Mesothelial cell of epicardium (in vitro differentiated cells): ENCODE measurements around the gene IGF1R. TPM values are rescaled to one million over a fixed set of nuclear protein-coding genes. Genes with fewer than 3 reads are reported as not detected.
A peak's percentile ranks its signal among the peaks of the same experiment; 100 is the strongest.
"Not testable (repeated sequence)": the region's sequence is repeated elsewhere in the genome, so short reads cannot be mapped to it uniquely, and the experiment has no call there.

ENCODE experiments used
- DNase-seq, 2 experiments: peaks; one replicate each; pipeline ENCODE4 v3.0.0; 2021; ENCODE audit warnings: low spot score in 2 of 2; ENCODE audit not compliant: unreplicated experiment in 2 of 2
- H3K27ac Mint-ChIP-seq: 2 replicates; pipeline ENCODE4 v1.8.0; 2021; ENCODE audit warnings: mixed read lengths
- H3K27me3 Mint-ChIP-seq: 2 replicates; pipeline ENCODE4 v1.8.0; 2021; ENCODE audit warnings: low read depth, mixed read lengths
- H3K36me3 Mint-ChIP-seq: 2 replicates; pipeline ENCODE4 v1.8.0; 2021; ENCODE audit warnings: mixed read lengths
- H3K4me1 Mint-ChIP-seq: 2 replicates; pipeline ENCODE4 v1.8.0; 2021; ENCODE audit warnings: mixed read lengths
- H3K4me3 Mint-ChIP-seq: 2 replicates; pipeline ENCODE4 v1.8.0; 2021; ENCODE audit warnings: mild to moderate bottlenecking, moderate library complexity, mixed read lengths
- H3K9me3 Mint-ChIP-seq: 2 replicates; pipeline ENCODE4 v1.8.0; 2021; ENCODE audit warnings: mixed read lengths
- total RNA-seq: library from RNA; stranded (reverse); gene quantifications from 3 replicates; pipeline ENCODE4 v1.2.1, GENCODE V29; 2021
- TF ChIP-seq, protein P1 (sequence below): fragments of 200-600 bp; sonication (generic); IDR thresholded peaks from one replicate; pipeline ENCODE4 v1.5.0; 2021; ENCODE audit warnings: antibody characterized with exemption; ENCODE audit not compliant: unreplicated experiment

The IGF1R gene
- total RNA-seq, 1 donor from 2014 or later = 113 TPM

DNA sequence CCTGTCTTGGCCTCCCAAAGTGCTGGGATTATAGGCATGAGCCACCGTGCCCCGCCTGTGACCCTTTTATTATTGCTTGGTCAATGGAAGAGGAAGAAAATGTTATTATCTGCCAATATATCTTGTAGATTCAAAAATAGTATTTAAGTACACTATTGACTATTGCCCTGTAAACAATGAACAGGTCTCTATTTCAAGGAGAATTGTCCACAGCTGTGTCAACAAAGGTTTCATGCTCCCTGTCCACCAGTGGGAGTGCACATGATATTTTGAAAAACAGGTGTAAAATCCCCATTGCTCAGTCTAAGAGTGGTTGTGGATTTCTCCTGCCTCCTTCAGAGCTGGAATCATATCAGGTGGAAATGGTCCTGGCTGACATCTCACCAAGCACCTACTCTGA lies 36.5 kb upstream of the IGF1R start:
- H3K4me1 Mint-ChIP-seq = peaks cover 7% of the 10 kb centered on the region
- H3K27ac Mint-ChIP-seq = no peak overlapping the region
- no peak overlapping the region for H3K4me3 Mint-ChIP-seq
- no peaks in the 10 kb centered on the region for H3K27me3 Mint-ChIP-seq
- H3K9me3 Mint-ChIP-seq = no peaks in the 10 kb centered on the region
- no peaks in the 10 kb centered on the region for H3K36me3 Mint-ChIP-seq
- no peak for DNase-seq
- TF ChIP-seq, protein P1, sequence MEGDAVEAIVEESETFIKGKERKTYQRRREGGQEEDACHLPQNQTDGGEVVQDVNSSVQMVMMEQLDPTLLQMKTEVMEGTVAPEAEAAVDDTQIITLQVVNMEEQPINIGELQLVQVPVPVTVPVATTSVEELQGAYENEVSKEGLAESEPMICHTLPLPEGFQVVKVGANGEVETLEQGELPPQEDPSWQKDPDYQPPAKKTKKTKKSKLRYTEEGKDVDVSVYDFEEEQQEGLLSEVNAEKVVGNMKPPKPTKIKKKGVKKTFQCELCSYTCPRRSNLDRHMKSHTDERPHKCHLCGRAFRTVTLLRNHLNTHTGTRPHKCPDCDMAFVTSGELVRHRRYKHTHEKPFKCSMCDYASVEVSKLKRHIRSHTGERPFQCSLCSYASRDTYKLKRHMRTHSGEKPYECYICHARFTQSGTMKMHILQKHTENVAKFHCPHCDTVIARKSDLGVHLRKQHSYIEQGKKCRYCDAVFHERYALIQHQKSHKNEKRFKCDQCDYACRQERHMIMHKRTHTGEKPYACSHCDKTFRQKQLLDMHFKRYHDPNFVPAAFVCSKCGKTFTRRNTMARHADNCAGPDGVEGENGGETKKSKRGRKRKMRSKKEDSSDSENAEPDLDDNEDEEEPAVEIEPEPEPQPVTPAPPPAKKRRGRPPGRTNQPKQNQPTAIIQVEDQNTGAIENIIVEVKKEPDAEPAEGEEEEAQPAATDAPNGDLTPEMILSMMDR = no peak

DNA sequence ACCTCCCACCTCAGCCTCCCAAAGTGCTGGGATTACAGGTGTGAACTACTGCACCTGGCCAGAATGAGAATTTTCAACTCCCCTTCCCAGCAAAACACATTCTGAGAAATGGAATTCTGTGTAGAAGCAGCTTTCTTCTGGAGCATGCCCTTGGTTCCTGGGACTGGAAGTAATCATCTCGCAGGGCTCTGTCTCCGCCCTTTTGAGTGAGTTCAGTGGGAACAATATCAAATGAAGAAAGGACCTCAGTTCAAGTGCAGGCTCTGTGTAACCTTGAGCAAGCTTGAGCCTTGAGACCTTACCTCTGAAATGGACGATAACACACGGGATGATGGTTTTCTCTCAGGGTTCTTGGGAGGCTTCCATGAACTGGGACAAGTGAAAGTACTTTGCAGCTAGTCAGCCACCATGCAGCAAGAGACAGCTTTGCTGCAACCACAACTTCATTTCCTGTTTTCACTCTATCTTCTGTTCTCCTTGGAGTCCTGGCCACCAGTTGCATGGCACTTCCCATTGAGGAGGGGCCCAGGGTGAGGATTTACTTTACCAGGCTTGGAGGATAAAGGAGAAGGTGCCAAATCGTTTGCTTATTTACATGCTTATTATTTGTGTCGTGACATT lies 35.7 kb upstream of the IGF1R start:
- no peaks in the 10 kb centered on the region for H3K9me3 Mint-ChIP-seq
- peak in 1 of 2 experiments; percentile 7 for DNase-seq
- no peak overlapping the region for H3K4me3 Mint-ChIP-seq
- TF ChIP-seq, protein P1 = no peak
- no peaks in the 10 kb centered on the region for H3K27me3 Mint-ChIP-seq
- H3K27ac Mint-ChIP-seq = no peak overlapping the region
- no peaks in the 10 kb centered on the region for H3K36me3 Mint-ChIP-seq
- H3K4me1 Mint-ChIP-seq = peaks cover 14% of the 10 kb centered on the region

DNA sequence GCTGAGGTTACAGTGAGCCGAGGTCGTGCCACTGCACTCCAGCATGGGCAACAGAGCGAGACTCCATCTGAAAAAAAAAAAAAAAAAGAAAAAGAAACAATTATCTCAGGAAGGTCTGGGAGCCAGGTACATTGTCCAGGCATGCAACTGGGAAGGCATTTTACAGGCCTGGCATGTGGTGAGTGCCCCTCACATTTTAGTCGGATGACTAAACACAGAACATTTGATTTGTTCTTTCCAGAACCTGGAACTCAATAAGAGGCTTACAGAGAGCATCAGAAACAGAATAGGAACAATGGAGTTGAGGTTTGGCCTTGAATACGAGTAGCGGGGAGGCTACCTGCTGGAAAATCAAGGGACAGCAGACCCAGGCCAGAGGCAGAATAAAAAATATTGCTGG lies 33.7 kb upstream of the IGF1R start:
- TF ChIP-seq, protein P1 = no peak
- no peak for DNase-seq
- no peaks in the 10 kb centered on the region for H3K27me3 Mint-ChIP-seq
- peaks cover 20% of the 10 kb centered on the region for H3K4me1 Mint-ChIP-seq
- H3K36me3 Mint-ChIP-seq = no peaks in the 10 kb centered on the region
- H3K9me3 Mint-ChIP-seq = no peaks in the 10 kb centered on the region
- no peak overlapping the region for H3K4me3 Mint-ChIP-seq
- no peak overlapping the region for H3K27ac Mint-ChIP-seq

DNA sequence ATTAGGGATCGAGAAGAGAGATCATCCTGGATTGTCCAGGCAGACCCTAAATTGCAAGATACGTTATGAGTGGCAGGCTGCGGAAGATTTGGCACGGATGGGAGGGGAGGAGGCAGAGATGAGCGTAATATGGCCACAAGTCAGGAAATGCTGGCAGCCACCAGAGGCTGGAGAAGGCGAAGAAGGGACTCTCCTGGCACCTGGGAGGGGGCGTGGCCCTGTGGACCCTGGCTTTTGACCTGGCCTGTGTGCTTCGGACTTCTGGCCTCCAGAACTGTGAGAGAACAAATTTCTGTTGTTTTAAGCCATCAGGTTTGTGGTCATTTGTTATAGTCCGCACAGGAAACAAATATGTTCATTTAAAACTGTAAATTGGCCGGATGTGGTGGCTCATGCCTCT lies 31.9 kb upstream of the IGF1R start:
- DNase-seq = no peak
- Mint-ChIP-seq H3K9me3 (no peaks in the 10 kb centered on the region), H3K27me3 (no peaks in the 10 kb centered on the region), H3K4me1 (peaks cover 24% of the 10 kb centered on the region), H3K27ac (no peak overlapping the region), H3K4me3 (no peak overlapping the region), H3K36me3 (no peaks in the 10 kb centered on the region)
- TF ChIP-seq, protein P1 = no peak

DNA sequence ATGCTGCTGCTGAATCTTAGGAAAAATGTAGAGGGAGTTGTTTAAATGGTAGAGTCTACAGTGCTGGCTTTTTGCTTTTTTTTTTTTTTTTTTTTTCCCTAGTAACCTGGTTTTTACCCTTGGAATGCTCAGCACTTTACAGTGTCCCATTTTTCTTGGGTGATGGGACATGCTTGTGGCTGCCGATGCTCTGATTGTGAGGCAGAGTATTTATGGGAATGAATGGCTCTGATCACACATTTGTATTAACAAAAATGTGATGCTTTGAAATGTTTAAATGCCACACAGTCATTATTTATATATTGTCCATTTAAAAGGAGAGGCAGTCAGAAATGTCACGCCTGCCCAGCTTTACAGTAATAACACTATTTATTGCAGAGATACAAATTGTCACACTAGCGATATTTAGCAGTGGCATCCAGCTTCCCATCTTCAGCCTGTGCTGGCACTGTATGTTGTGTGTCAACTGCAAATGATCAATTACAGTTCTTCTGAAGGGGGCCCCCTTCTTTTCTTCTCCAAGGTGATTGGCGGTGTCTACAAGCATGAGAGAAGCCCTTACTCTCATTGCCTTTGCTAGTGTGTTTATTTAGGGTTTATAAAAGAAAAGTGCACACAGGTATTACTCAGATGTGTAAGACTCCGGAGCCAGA lies 30.9 kb upstream of the IGF1R start:
- Mint-ChIP-seq H3K4me1 (peaks cover 24% of the 10 kb centered on the region), H3K27ac (no peak overlapping the region)

DNA sequence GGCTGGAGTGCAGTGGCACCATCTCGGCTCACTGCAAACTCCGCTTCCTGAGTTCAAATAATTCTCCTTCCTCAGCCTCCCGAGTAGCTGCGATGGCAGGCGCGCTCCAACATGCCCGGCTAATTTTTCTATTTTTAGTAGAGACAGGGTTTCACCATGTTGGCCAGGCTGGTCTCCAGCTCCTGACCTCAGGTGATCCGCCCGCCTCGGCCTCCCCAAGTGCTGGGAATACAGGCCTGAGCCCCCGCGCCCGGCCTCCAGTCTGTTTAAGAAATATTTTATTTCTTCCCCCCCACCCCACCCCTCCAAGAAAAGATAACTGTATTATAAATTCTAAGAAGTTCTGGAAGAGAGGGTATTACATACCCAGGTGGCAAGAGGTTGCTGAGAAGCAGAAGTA lies 29.8 kb upstream of the IGF1R start:
- H3K36me3 Mint-ChIP-seq, H3K27ac Mint-ChIP-seq, H3K4me3 Mint-ChIP-seq, H3K9me3 Mint-ChIP-seq, DNase-seq, H3K27me3 Mint-ChIP-seq: not testable (repeated sequence)
- H3K4me1 Mint-ChIP-seq = peaks cover 24% of the 10 kb centered on the region

More for the DNA sequence above, 30.9 kb upstream of the IGF1R start:
- Mint-ChIP-seq H3K4me3 (no peak overlapping the region), H3K36me3 (no peaks in the 10 kb centered on the region), H3K27me3 (no peaks in the 10 kb centered on the region), H3K9me3 (no peaks in the 10 kb centered on the region)
- no peak for DNase-seq
- TF ChIP-seq, protein P1 = no peak
